H1 (cell line): ENCODE measurements around the gene IL26. TPM values are rescaled to one million over a fixed set of nuclear protein-coding genes. Genes with fewer than 3 reads are reported as not detected.

Experiments
- POLR2AphosphoS5 ChIP-seq: IDR thresholded peaks from 2 replicates; pipeline ENCODE4 v1.6.1; 2011; ENCODE audit warnings: low read depth, low read length
- SP2 ChIP-seq: IDR thresholded peaks from 2 replicates; pipeline ENCODE4 v1.6.1; 2012; ENCODE audit warnings: mild to moderate bottlenecking, low read length, inconsistent platforms
- polyA plus RNA-seq, 7 experiments: library from polyadenylated mRNA; depleted of rRNA in 3 of 7; stranded (reverse) in 5 of 7; unstranded in 2 of 7; fragments of >200 nt in 5 of 7; fragments of 200-250 nt in 2 of 7; gene quantifications; 1 replicate in 5 of 7; 2 replicates in 1 of 7; 4 replicates in 1 of 7; pipeline versions ENCODE4 v1.2.1 to v1.2.3, GENCODE V29; 2011 to 2013; ENCODE audit warnings: missing spikeins in 2 of 7, mixed read lengths in 2 of 7
- total RNA-seq: library from RNA; stranded (reverse); fragmentation: NEBNext Ultra II Directional; extraction: Animal tissue kit (Norgen Biotek cat#: 25700); gene quantifications from 2 replicates; pipeline ENCODE4 v1.2.1, GENCODE V29; 2021

Gene IL26
- total and polyA plus RNA-seq, 2 of the 8 experiments (the other 6 are each of a cell fraction or from before 2014, with no cell fraction given) = not detected

GRCh38 chr12:68260153-68260552, 34.5 kb upstream of the IL26 start (continued):
- TF ChIP-seq SP2 (no peak), POLR2AphosphoS5 (no peak)
